ENCODE data around the gene ADGRL3.

Gene ADGRL3

DNA sequence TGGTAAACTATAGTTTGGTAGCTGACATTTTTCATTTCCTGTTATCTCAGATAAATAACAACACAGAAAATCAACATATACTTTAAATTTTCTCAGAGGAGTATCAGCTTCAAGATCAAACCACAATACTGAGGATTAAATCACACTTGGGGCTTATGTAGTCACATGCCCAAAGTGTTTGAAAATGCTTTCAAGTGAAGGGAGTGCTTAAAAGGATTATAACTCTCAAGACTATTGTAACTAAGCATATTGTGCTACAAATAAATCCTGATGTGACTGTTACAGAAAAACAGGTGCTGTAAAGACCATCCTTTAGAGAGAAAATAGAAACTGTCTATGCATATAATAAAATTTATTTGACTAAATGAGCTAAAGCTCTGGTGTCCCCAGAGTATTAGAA, 887.6 kb downstream of the ADGRL3 start:
- no peaks in the 10 kb centered on the region for H3K36me3 ChIP-seq (ENCODE audit: control insufficient read depth in 1 of 2, insufficient read depth in 2 of 2, low read length in 2 of 2)
- no peak overlapping the region for H3K27ac ChIP-seq (ENCODE audit: low read depth, low read length)
- H3K4me1 ChIP-seq (ENCODE audit: control insufficient read depth in 1 of 2, insufficient read depth in 2 of 2, low read length in 2 of 2), result no peaks in the 10 kb centered on the region
- H3K9me3 ChIP-seq (ENCODE audit: control insufficient read depth in 1 of 2, low read length in 2 of 2), result peaks cover 0 to 2% of the 10 kb centered on the region in 2 donors
- no peak overlapping the region for H3K9ac ChIP-seq (ENCODE audit: low read depth in 1 of 2, low read length in 2 of 2)
- no peaks in the 10 kb centered on the region for H3K27me3 ChIP-seq (ENCODE audit: control insufficient read depth in 1 of 2, insufficient read depth in 2 of 2, low read length in 2 of 2)
- H3K4me3 ChIP-seq (ENCODE audit: low read depth in 1 of 2, low read length in 2 of 2), result no peak overlapping the region

DNA sequence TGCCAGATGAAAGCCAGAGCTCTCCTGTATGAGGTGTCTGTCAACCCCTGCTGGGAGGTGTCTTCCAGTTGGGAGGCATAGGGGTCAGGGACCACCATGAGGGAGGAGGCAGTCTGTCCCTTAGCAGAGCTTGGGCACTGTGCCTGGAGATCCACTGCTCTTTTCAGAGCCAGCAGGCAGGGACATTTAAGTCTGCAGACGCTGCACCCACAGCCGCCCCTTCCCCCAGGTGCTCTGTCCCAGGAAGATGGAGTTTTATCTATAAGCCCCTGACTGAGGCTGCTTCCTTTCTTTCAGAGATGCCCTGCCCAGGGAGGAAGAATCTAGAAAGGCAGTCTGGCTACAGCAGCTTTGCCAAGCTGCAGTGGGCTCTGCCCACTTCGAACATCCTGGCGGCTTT, 893.6 kb downstream of the ADGRL3 start:
- no peak overlapping the region for H3K4me3 ChIP-seq (ENCODE audit: low read depth in 1 of 2, low read length in 2 of 2)
- no peaks in the 10 kb centered on the region for H3K36me3 ChIP-seq (ENCODE audit: control insufficient read depth in 1 of 2, insufficient read depth in 2 of 2, low read length in 2 of 2)
- H3K27ac ChIP-seq (ENCODE audit: low read depth, low read length), result no peak overlapping the region
- no peak overlapping the region for H3K9ac ChIP-seq (ENCODE audit: low read depth in 1 of 2, low read length in 2 of 2)
- no peaks in the 10 kb centered on the region for H3K27me3 ChIP-seq (ENCODE audit: control insufficient read depth in 1 of 2, insufficient read depth in 2 of 2, low read length in 2 of 2)
- peaks cover 0 to 2% of the 10 kb centered on the region in 2 donors for H3K9me3 ChIP-seq (ENCODE audit: control insufficient read depth in 1 of 2, low read length in 2 of 2)
- no peaks in the 10 kb centered on the region for H3K4me1 ChIP-seq (ENCODE audit: control insufficient read depth in 1 of 2, insufficient read depth in 2 of 2, low read length in 2 of 2)

DNA sequence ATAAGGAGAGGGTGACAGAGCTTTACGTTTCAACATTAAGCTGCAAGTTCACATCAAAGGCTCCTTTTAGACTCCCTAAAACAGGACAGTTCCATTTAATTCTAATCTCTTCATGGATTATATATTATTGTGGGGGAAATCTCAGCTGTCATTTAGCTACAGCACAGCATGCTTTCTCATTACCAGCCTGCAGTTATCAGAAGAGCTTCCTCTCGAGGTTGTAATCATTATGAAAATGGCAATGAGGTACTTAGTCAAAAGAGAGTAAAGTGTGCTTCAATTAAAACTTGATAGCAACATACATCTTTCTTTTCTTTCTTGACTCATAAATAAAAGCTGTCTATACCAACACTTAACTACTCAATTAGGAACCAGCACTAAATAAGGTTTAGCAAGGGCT, 896.8 kb downstream of the ADGRL3 start:
- no peak overlapping the region for H3K27ac ChIP-seq (ENCODE audit: low read depth, low read length)
- H3K4me1 ChIP-seq (ENCODE audit: control insufficient read depth in 1 of 2, insufficient read depth in 2 of 2, low read length in 2 of 2), result no peaks in the 10 kb centered on the region
- H3K27me3 ChIP-seq (ENCODE audit: control insufficient read depth in 1 of 2, insufficient read depth in 2 of 2, low read length in 2 of 2), result no peaks in the 10 kb centered on the region
- H3K9me3 ChIP-seq (ENCODE audit: control insufficient read depth in 1 of 2, low read length in 2 of 2), result no peaks in the 10 kb centered on the region
- H3K4me3 ChIP-seq (ENCODE audit: low read depth in 1 of 2, low read length in 2 of 2), result no peak overlapping the region
- H3K9ac ChIP-seq (ENCODE audit: low read depth in 1 of 2, low read length in 2 of 2), result no peak overlapping the region
- no peaks in the 10 kb centered on the region for H3K36me3 ChIP-seq (ENCODE audit: control insufficient read depth in 1 of 2, insufficient read depth in 2 of 2, low read length in 2 of 2)

DNA sequence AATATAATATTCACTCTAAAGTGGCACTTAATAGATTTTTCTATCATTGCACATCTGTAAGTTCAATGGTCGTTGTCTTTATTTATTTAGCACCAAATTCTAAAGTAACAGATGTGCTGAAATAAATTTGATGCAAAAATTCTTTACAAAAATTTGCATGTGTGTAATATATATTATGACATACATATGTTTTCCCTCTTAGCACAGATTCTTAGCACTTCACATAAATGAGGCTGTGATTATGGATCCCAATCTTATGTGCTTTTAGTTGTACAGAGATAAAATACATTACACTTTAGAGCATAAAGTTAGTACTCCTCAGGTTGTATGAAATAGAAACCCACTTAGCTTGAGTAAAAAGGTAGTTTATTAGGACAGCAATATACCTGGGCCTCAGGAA, 915.1 kb downstream of the ADGRL3 start:
- Histone ChIP-seq H3K27me3 (ENCODE audit: control insufficient read depth in 1 of 2, insufficient read depth in 2 of 2, low read length in 2 of 2) (no peaks in the 10 kb centered on the region), H3K36me3 (ENCODE audit: control insufficient read depth in 1 of 2, insufficient read depth in 2 of 2, low read length in 2 of 2) (no peaks in the 10 kb centered on the region), H3K9ac (ENCODE audit: low read depth in 1 of 2, low read length in 2 of 2) (no peak overlapping the region), H3K4me1 (ENCODE audit: control insufficient read depth in 1 of 2, insufficient read depth in 2 of 2, low read length in 2 of 2) (no peaks in the 10 kb centered on the region), H3K9me3 (ENCODE audit: control insufficient read depth in 1 of 2, low read length in 2 of 2) (no peaks in the 10 kb centered on the region), H3K4me3 (ENCODE audit: low read depth in 1 of 2, low read length in 2 of 2) (no peak overlapping the region), H3K27ac (ENCODE audit: low read depth, low read length) (no peak overlapping the region)

DNA sequence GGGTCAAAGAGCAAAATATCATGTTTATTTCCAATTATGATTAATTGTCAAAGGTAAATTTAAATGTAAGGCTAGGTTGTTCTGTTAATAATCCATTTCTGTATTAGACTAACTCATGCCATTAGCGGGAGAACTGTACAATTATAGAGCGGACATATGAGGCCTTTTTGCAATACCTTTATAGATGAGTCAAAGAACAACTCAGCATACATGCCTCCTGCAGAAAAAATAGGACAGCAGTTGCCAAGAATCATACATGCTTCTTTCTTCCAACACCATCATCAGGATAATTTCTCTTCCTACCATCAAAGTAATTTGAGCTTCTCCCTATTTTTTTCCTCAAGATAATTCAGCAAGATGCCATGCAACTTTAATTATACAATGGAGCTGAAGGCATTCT, 917.8 kb downstream of the ADGRL3 start:
- H3K9ac ChIP-seq (ENCODE audit: low read depth in 1 of 2, low read length in 2 of 2), result no peak overlapping the region
- no peaks in the 10 kb centered on the region for H3K4me1 ChIP-seq (ENCODE audit: control insufficient read depth in 1 of 2, insufficient read depth in 2 of 2, low read length in 2 of 2)
- H3K9me3 ChIP-seq (ENCODE audit: control insufficient read depth in 1 of 2, low read length in 2 of 2), result no peaks in the 10 kb centered on the region
- no peaks in the 10 kb centered on the region for H3K27me3 ChIP-seq (ENCODE audit: control insufficient read depth in 1 of 2, insufficient read depth in 2 of 2, low read length in 2 of 2)
- H3K4me3 ChIP-seq (ENCODE audit: low read depth in 1 of 2, low read length in 2 of 2), result no peak overlapping the region
- H3K27ac ChIP-seq (ENCODE audit: low read depth, low read length), result no peak overlapping the region
- H3K36me3 ChIP-seq (ENCODE audit: control insufficient read depth in 1 of 2, insufficient read depth in 2 of 2, low read length in 2 of 2), result no peaks in the 10 kb centered on the region

DNA sequence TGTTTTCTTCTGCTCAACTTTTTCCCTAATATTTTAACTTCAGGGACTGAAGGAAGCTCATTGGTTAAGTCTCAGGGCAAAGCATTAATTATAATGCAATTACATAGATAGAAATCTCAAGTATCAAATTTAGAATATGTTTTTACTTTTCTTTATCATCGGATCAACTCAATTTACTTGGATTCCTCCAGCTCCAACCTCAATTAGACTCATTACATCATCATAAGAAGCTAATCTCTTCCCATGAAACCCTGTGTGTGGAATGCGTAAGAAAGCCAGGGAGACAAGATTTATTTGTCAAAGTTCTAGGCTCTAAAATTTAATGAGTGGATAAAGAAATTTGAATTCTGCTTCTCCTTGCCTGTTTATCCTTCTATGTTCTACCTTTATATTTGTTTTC, 918.4 kb downstream of the ADGRL3 start:
- no peak overlapping the region for H3K4me3 ChIP-seq (ENCODE audit: low read depth in 1 of 2, low read length in 2 of 2)
- H3K9me3 ChIP-seq (ENCODE audit: control insufficient read depth in 1 of 2, low read length in 2 of 2), result no peaks in the 10 kb centered on the region
- H3K27ac ChIP-seq (ENCODE audit: low read depth, low read length), result no peak overlapping the region
- no peaks in the 10 kb centered on the region for H3K4me1 ChIP-seq (ENCODE audit: control insufficient read depth in 1 of 2, insufficient read depth in 2 of 2, low read length in 2 of 2)
- no peaks in the 10 kb centered on the region for H3K27me3 ChIP-seq (ENCODE audit: control insufficient read depth in 1 of 2, insufficient read depth in 2 of 2, low read length in 2 of 2)
- H3K9ac ChIP-seq (ENCODE audit: low read depth in 1 of 2, low read length in 2 of 2), result no peak overlapping the region
- H3K36me3 ChIP-seq (ENCODE audit: control insufficient read depth in 1 of 2, insufficient read depth in 2 of 2, low read length in 2 of 2), result no peaks in the 10 kb centered on the region

DNA sequence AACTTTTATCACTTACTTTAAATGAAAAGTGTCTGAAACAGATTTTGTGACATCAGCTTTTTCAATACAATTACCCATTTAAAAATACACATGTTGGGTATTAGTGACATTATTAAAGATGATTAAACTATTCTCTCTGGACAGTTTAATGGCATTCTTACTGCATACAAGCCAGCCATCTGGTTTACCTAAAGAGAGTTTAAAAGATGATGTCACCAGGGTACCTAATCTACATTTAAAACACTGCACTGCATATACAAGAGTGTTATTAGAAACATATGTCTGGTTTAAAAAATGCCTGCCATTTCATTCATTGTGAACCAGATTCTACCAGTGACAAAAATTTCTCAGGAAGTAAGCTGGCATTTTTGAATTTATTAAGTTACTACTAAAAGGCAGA, 919.1 kb downstream of the ADGRL3 start:
- no peak overlapping the region for H3K4me3 ChIP-seq (ENCODE audit: low read depth in 1 of 2, low read length in 2 of 2)
- no peaks in the 10 kb centered on the region for H3K36me3 ChIP-seq (ENCODE audit: control insufficient read depth in 1 of 2, insufficient read depth in 2 of 2, low read length in 2 of 2)
- H3K9me3 ChIP-seq (ENCODE audit: control insufficient read depth in 1 of 2, low read length in 2 of 2), result no peaks in the 10 kb centered on the region
- no peak overlapping the region for H3K9ac ChIP-seq (ENCODE audit: low read depth in 1 of 2, low read length in 2 of 2)
- no peaks in the 10 kb centered on the region for H3K27me3 ChIP-seq (ENCODE audit: control insufficient read depth in 1 of 2, insufficient read depth in 2 of 2, low read length in 2 of 2)
- no peaks in the 10 kb centered on the region for H3K4me1 ChIP-seq (ENCODE audit: control insufficient read depth in 1 of 2, insufficient read depth in 2 of 2, low read length in 2 of 2)
- no peak overlapping the region for H3K27ac ChIP-seq (ENCODE audit: low read depth, low read length)

DNA sequence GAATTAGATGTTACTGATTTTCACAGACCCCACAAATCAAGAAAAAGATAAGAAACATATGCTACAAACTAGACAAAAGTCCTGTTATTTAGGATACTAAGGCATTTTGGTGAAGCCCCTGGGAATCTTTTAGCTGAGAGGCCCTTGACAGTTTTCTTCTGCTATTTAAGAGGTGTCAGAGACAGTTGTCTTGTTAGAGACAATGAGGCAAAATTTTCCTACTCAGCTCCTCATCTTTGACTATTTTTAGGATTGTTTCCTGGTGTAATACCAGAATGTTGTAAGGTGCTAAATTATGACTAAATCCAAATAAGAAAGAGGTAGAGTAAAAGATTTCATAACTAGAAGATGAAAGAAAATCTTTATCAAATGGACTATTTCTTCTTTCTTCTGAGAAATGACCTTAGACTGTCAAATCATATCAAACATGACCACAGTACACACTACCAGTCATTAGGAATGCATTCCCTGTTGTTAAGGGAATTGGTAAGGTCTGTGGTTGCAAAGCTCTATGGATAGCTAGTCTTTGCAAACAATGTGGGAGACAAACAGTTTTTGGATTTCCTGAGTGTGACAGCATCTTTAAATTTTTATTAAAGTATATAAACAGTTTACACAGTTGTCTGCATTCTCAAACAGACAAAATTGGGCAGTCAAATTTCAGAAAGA, 926.1 kb downstream of the ADGRL3 start:
- H3K9ac ChIP-seq (ENCODE audit: low read depth in 1 of 2, low read length in 2 of 2), result no peak overlapping the region
- H3K4me1 ChIP-seq (ENCODE audit: control insufficient read depth in 1 of 2, insufficient read depth in 2 of 2, low read length in 2 of 2), result no peaks in the 10 kb centered on the region
- no peaks in the 10 kb centered on the region for H3K9me3 ChIP-seq (ENCODE audit: control insufficient read depth in 1 of 2, low read length in 2 of 2)
- H3K36me3 ChIP-seq (ENCODE audit: control insufficient read depth in 1 of 2, insufficient read depth in 2 of 2, low read length in 2 of 2), result no peaks in the 10 kb centered on the region
- H3K27ac ChIP-seq (ENCODE audit: low read depth, low read length), result no peak overlapping the region
- H3K4me3 ChIP-seq (ENCODE audit: low read depth in 1 of 2, low read length in 2 of 2), result no peak overlapping the region
- no peaks in the 10 kb centered on the region for H3K27me3 ChIP-seq (ENCODE audit: control insufficient read depth in 1 of 2, insufficient read depth in 2 of 2, low read length in 2 of 2)
